LHCN-M2 (cell line): ENCODE results near the gene CST6. TPM values are rescaled to one million over a fixed set of nuclear protein-coding genes. Genes with fewer than 3 reads are reported as not detected.
"Not testable (repeated sequence)": the region's sequence is repeated elsewhere in the genome, so short reads cannot be mapped to it uniquely, and the experiment has no call there.

Experiments used
- DNase-seq: peaks from one replicate; pipeline ENCODE4 v3.0.0-alpha.2; 2012; ENCODE audit warnings: low read depth
- total RNA-seq: library from RNA; depleted of rRNA; stranded (reverse); fragments of >200 nt; gene quantifications from 2 replicates; pipeline ENCODE4 v1.2.3, GENCODE V29; 2014

The CST6 gene
- total RNA-seq, 1 experiment from 2014 or later: not detected

DNA sequence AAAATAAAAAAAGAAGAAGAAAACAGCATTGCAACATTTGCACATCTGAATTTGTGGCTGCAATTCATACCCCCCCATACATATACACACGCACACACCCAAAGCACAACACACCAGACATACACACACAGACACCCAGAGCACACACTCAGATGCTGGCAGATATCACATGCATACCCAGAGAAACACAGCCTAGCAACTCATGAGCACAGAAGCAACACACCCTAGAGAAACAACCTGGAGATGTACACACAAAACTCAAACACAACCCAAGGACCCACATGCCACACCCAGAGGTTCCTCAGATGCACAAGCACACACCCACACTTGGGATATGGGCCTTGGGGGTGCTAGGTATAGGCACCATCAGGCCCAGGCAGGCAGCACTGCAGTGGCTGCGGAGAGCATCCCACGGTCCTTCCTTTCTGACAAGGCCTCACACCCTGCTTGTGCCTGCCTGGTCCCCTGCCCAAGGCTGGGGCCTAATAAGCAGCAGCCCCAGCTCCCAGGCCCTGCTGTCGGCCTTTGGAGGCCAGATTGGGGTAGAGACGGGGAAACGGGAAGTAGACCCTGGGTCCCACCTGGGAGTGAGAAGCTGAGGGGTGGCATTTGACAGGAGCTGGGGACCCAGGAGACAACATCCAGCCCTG, 3.1 kb downstream of the CST6 start:
- DNase-seq: peak; percentile 36

DNA sequence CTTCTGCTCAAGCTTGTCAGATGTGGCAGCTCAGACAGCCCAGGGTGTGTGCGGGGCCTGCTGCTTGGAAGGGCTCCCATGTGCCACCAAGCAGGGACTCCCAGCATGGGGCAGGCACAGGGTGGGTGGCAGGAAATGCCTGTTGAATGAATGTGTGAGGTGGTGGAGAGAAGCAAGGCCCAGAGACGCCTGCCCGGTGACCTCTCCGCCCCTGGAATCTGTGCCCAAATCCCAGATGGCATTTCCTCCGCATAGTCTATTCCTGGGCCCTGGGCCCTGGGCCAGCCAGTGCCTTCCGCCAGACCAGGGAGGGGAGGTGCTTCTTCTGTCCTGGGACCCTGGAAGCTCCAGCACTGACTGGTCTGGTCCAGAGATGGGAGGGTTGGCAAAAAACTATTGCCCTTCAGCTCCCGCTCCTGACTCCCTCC, 3.7 kb downstream of the CST6 start:
- peak; percentile 90 for DNase-seq

DNA sequence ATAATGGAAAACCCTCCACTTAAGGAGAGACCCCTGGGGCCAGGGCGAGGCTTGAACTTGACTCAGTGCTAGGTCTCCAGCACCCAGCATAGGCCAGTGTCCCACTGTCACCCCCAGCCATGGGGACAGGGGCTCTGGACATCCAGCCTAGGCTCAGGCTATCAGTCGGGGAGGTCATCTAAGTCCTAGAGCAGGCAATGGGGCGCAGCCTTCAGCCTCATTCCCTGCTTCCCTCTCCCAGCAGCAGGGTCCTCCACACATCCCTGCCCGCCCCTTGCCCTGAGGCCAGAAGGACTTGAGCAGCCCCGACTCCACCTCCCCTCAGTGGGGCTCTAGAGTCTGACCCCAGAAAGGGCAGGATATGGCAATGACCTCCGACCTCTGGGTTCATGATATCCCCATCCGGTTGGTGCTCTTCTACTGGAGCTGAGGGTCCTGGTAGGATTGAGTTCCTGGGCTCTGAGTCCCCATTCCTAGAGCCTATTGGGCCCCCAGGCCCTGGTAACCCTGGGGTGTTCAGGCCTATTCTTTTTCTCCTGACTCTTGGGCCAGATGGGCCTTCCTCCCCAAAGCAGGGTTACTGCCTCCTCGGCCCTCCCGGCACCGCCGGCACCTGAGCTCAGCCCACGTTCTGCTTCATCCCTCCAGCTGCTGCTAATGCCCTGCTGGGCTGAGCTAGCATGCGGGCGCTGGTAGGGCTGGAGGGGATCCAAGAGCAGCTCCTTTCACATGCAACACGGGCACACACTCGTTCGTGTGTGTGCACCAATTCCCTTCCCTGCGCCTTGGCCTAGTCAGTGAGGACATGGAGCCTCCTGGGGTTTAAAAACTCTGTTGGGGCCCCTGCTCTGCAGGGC, 4.4 kb downstream of the CST6 start:
- peak; percentile 74 for DNase-seq

DNA sequence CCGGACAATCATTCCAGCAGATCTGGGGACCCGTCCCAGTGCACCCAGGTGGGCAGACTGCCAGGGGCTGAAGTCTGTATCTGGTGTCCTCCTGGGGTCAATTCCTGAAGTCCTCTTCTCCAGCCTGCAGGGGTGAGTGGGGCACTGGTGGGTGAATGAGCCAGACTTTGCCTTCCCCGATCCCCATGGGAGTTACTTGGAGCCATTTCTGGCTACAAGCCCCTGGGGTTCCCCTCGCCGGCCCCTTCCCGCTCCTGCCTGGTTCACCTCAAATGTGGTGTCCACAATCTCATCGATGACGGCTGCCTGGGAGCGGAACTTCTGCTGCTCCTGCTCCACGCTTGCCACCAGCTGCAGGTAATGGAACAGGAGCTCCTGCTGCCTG, 5.0 kb downstream of the CST6 start:
- DNase-seq: no peak

DNA sequence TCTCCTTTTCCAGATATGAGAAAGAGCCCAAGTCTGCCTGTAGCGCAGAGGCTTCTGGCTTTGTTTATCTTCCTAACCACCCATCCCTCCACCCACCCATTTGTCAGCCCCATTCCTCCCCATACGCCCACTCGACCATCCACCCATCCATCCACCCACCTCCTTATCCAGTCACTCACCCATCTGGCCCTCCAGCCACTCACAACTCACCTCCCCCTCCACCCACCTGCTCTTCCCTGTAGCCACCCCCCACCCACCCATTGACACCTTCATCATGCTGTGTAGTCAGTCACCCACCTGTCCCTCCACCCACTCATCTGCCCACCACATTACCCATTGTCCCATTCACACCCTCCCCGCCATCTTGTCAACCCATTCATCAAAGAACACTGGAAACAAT, 5.5 kb downstream of the CST6 start:
- DNase-seq: no peak

DNA sequence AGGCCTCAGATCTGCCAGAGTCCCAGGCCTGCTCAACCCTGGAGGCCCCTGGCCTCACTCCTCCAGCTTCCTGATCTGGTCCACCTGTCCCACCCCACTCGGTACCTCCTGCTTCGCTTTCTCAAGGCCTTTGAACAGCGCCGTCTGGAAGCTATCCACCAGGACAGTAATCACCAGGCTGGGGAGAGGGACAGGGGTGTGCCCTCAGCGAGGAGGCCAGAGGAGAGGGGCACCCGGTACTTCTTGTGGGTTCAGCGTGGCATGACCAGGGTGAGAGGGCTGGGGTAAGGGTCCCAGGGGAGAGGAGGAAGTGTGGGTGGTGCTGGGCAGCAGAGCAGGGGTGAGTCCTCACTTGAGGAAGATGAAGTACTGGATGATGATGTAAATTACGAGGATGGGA, 8.4 kb downstream of the CST6 start:
- no peak for DNase-seq

DNA sequence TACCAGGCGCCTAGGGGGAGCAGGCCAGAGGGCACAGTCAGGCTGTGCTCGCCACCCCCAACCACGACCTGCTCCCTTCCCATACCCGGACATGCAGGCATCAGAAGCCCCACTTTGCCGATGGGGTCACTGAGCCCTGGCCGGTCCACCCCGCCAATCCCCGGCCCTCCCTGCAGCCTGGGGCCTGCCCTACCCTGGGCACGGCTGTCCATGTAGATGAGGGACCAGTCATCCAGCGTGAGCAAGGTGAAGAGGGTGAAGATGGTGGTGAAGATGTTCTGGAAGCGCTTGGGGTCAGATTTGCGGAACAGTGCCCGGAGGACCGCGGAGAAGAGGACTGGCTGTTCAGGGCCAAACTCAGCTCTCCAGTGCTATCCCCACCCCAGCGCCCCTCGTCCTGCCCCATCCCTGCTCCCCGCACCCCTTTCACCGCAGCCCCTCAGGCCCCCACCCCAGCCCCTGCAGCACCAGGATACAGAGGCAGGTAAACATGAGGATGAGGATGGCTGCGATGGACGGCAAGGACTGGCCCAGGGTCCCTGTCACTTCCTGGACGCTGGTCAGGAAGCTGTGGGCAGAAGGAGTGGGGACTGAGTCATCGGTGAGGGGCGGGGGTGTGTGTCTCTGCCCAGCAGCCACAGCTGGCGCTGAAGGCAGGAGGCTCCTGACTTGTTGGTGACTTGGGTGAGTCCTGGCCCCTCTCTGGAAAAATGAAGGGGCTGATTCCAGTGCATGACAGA, 9.0 kb downstream of the CST6 start:
- peak; percentile 88 for DNase-seq

DNA sequence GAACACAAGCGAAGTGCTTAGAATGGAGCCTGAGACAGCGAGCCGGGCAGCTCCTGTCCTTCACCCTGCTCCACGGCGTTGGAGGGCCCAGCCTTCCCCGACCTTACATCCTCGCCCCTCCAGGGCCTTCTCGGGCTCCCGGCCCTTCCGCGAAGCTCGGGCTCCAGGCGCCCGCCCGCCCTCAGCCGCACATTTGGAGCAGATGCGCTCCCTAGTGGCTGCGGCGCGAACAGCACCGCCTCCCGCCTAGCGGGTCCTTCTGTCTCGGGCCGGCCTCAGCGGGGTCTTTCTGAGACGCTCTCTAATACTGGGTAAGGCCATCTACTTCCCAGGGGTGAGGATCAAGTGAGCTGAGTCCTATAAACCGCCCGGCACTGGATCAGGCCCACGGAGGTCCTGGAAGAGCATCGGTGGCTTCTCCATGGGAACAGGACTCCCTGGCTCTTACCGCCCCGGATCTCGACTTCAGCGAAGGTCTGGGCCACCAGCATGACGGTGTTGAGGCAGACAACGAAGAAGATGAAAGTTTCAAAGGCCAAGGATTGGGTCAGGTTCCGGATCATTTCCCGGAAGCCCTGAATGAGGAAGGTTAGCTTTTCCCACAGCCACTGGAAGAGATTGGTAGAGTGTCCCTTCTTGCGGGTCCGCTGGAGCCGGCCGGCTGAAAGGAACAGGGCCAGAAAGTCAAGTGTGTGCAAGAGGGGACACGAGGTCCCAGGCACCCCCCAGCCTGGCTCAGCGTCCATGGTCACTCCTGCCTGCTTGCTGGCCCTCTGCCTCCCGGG, 10.8 kb downstream of the CST6 start:
- peak; percentile 61 for DNase-seq

DNA sequence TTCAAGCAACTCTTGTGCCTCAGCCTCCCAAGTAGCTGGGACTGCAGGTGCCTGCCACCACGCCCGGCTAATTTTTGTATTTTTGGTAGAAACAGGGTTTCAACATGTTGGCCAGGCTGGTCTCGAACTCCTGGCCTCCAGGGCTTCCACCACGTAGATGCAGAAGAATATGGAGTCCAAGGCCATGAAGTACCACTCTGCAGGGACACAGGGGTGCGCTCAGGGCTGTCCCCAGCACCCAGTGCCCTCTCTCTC, 11.3 kb downstream of the CST6 start:
- DNase-seq: not testable (repeated sequence)

DNA sequence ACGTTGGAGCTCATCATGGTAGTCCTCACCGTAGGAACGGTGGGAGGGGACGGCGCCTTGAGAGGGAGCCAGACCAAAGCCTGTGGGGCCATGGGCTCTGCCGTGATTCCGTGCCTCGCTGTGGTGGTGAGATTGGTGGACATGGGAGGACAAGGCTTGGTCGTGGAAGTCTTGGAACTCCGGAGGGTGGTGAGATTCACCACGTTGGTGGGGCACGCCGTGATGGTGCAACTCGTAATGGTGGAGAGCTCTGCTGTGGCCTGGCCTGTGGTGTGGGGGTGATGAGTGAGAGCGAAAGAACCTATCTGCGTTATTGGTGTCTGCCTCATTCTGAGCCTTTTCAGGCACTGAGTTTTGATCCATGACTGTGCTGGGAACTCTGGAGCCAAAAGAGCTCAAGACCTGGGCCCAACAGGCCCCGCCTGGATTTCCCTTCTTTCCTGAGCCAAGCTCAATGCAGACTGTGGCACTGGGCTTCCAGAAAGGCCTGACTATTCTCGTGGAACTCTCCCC, 14.3 kb downstream of the CST6 start, which contains the start of gene CATSPER1:
Gene CATSPER1 (minus strand): TSS at position 463 of the 513 bp plus-strand sequence. CDS start 100 bp downstream, at position 363.
- DNase-seq: no peak

DNA sequence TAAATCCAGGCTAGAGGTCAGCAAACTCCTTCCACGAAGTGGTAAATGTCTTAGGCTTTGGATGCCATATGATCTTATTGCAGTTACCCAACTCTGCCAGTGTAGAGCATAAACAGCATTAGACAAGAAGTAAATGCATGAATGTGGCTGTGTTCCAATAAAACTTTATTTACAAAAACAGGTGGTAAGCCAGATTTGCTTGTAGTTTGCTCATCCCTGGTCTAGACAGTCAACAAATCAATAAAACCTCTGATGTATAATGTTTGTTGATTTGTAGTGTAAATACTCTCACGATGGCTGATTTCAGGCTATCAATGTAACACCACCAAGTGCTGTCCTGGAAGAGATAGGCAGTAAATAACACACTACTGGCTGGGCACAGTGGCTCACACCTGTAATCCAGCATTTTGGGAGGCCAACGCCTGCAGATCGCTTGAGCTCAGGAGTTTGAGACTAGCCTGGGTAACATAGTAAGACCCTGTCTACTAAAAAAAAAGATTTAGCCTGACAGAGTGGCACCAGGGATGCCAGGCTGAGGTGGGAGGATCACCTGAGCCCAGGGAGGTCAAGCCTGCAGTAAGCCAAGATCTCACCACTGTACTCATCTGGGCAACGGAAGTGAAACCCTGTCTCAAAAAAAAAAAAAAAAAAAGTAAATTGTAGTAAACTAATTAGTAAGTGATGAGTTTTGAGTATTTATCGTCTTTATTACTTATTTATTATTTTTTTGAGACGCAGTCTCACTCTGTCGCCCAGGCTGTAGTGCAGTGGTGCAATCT, 21.3 kb downstream of the CST6 start:
- no peak for DNase-seq

DNA sequence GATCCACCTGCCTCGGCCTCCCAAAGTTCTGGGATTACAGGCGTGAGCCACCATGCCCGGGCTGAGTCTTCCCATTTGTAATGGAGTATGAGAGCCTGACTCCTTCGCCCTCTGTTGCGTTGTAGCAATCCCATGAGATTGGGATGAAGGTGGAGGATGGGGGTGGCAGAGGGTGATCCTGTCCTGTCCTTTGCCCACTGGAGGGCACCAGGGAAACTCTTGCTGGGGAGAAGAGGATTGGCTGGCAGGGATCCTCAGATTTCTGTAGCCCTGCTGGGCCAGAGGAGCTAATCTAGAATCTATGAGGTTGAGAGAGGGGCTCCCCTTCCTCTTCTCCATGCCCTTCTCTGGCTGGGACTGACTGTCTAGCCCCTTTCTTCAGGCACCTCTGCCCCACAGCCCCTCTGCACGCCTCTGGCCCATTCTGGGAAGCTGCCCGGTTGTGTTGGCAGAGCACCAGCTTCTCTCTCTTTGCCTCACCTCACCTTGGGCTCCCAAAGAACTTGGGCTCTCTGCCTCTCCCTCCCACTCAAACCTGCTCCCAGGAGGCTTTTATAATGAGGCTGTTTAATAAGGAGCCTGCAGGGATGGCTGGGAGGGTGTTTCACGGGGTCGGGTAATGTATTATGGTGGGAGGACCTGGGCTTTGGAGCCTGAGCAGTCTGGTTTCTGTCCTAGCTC, 24.0 kb downstream of the CST6 start:
- DNase-seq: no peak

DNA sequence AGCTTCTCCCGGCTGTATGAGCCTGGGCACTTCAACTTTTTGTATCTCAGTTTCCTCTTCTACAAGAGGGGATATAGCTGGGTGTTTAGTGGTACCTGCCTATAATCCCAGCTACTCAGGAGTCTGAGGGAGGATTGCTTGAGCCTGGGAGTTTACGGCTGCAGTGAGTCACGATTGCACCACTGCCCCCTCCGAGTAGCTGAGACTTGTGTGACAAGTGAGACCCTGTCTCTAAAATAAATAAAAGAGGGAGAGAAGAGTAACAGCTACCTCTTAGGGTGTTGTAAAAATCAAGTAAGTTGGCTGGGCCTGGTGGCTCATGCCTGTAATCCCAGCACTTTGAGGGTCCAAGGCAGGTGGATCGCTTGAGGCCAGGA, 24.5 kb downstream of the CST6 start:
- no peak for DNase-seq

DNA sequence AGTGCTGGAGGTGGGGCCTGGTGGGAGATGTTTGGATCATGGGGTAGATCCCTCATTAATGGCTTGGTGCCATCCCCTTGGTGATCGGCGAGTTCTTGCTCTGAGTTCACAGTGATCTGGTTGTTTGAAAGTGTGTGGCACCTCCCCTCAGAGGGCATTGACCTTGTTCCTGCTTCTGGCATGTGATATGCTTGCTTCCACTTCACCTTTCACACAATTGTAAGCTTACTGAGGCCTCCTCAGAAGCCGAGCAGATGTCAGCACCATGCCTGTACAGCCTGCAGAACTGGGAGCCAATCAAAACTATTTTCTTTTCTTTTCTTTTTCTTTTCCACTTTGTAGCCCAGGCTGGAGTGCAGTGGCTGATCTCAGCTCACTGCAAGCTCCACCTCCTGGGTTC, 25.5 kb downstream of the CST6 start:
- no peak for DNase-seq

DNA sequence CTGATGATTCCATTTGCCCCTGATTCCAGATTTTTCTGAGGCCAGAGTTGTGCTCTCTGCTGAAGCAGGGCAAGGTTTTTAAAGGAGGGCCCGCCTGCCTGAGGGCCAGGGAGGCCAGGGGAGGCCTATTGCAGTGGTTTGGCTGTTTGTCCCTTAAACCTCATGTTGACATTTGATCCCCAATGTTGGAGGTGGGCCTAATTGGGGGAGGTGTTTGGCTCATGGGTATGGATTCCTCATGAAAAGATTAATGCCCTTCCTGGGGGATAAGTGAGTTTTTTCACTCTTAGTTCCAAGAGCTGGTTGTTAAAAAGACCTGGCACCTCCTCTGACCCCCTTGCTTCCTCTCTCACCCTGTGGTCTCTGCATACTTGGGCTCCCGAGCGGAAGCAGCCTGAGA, 28.0 kb downstream of the CST6 start:
- no peak for DNase-seq

DNA sequence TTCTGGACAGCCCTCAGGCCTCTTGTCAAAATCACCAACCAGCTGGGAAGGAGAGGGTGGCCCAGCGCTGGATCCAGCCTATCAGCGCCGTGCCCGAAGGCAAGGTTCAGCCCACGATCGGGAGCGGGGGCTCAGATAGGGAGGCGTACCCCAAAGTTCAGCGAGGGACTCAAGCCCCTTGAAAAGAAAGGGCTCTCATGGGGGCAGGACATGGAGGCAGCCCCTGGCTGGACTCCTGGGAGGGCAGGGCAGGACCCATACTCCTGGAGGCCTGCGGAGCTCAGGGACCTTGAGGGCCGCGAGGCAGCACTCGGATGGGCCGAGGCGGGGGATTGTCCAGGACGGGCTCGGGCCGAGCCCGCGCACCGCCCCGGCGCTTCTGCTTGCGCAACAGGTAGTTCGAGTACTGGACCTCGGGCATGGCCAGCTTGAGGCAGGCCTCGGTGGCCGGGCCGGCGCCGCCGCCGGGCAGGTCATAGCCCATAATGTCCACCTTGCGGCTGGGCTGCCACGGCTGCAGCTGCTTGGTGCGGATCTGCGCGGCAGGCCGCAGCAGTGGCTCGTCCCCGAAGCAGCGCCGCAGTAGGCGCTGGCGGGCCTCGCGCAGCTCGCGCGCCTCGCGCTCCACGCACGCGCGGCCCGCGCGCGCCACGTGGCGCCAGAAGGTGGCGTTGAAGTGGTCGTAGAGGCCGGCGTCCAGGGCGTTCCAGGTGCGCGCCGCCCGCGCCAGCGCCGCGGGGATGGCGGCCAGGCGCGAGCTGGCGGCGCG, 30.6 kb downstream of the CST6 start:
- no peak for DNase-seq

DNA sequence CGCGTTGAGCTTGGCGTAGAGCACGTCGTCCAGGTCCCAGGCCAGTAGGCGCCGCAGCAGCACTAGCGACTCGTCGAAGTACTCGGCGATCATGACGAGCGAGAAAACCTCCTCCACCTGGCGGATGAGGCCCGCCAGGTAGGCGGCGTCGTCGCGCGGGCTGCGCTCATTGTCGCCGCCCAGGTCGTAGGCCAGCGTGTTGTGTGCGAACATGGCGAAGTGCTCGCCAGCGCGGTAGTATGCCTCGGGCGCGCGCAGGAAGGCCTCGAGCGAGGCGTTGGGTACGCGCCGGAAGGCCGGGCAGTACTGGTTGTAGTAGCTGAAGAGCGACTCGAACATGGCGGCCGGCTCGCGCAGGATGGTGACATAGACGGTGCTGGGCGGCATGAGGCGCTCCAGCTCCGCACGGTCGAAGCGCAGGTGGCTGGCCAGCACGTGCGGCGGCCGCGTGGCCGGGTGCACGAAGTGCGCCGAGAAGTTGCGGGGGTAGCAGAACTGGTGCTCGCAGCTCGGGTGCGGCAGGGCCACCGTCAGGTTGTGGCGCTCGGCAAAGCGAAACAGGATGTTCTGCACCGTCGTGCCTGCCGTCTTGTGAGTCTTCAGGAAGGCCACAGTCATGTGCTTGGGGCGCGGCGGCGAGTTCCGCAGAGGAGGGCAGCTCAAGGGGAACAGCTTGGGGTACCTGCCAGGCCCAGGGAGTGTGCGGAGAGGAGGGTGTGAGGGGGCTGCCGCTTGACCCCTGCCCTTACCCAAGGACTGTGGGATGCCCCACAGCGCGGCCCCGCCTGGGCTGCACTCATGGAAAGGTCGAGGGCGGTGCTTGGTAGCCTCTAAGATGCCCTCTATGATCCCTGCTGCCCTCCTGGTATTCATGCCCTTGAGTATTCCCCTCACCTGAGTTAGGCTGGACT, 31.4 kb downstream of the CST6 start:
- DNase-seq: no peak

DNA sequence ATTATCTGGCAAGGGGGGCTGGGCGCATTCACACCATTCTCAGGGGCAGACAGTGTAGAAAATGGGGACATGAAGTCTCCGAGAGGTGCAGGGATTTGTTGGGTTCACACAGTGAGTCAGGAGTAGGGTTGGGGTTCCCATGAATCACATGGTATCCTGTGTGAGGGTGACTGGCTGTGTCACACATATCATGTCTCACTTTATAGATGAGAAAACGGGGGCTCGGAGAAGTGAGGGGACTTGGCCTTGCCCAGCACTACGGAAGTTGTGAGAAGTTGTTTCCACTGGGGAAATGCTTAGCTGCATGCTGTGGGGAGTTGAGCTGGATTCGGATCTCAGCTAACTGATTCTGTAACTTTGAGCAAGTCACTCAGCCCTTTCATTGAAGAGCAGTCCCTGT, 32.9 kb downstream of the CST6 start:
- DNase-seq: peak; percentile 32
